B cell (primary cell): ENCODE measurements around the gene ASTN1. TPM values are rescaled to one million over a fixed set of nuclear protein-coding genes. Genes with fewer than 3 reads are reported as not detected.

ENCODE experiments used
- ATAC-seq: fragments of 200-7000 bp; cut with Tn5 transposase; one replicate; pipeline ENCODE4 v1.10.0; 2021; ENCODE audit warnings: low read depth, mild to moderate bottlenecking, moderate number of reproducible peaks, moderate library complexity
- CTCF ChIA-PET: fragments of 350-600 bp; sonication (Branson Sonifier 250); formaldehyde crosslinking; loops from one replicate; lab custom pipeline; 2021; ENCODE audit warnings: antibody characterized with exemption, inconsistent platforms; lab: Charles Lee
- POLR2A ChIA-PET: fragments of 350-600 bp; sonication (Branson Sonifier 250); formaldehyde crosslinking; loops from one replicate; lab custom pipeline; 2021; ENCODE audit warnings: antibody characterized with exemption; lab: Charles Lee
- DNase-seq: peaks from one replicate; pipeline ENCODE4 v3.0.0; 2013
- H2AFZ ChIP-seq: 2 replicates; pipeline ENCODE4 v1.6.1; 2012; ENCODE audit warnings: mild to moderate bottlenecking, low read depth, low read length; ENCODE audit not compliant: insufficient read depth, poor library complexity, severe bottlenecking
- H3K27ac ChIP-seq, 2 donors: 1 replicate in 1 of 2; 2 replicates in 1 of 2; pipeline ENCODE4 v1.5.1; 2012 to 2013; ENCODE audit warnings: low read length in 2 of 2, mild to moderate bottlenecking in 2 of 2, moderate library complexity in 1 of 2
- H3K27me3 ChIP-seq, 4 experiments: fragments of 200-600 bp in 1 of 4; sonication (generic) in 1 of 4; replicated peaks in 1 of 4; 1 replicate in 2 of 4; 2 replicates in 2 of 4; pipeline versions ENCODE4 v1.6.1 to v1.7.0; 2013 to 2016; ENCODE audit warnings: low read length in 3 of 4, mild to moderate bottlenecking in 2 of 4, mixed read lengths in 1 of 4, moderate library complexity in 1 of 4; ENCODE audit not compliant: insufficient read depth in 4 of 4, control insufficient read depth in 3 of 4; ENCODE audit errors: control extremely low read depth in 1 of 4
- H3K36me3 ChIP-seq, 2 experiments: replicated peaks in 1 of 2; 1 replicate in 1 of 2; 2 replicates in 1 of 2; pipeline versions ENCODE4 v1.6.1 to v1.7.1; 2013; ENCODE audit warnings: low read length in 1 of 2; ENCODE audit not compliant: insufficient read depth in 2 of 2, control insufficient read depth in 1 of 2; ENCODE audit errors: control extremely low read depth in 1 of 2, extremely low read depth in 1 of 2
- H3K4me1 ChIP-seq, 2 donors: fragments of 200-600 bp in 1 of 2; sonication (generic) in 1 of 2; 1 replicate in 1 of 2; 2 replicates in 1 of 2; pipeline versions ENCODE4 v1.5.1 to v1.6.1; 2013 to 2017; ENCODE audit warnings: low read length in 2 of 2; ENCODE audit not compliant: control insufficient read depth in 2 of 2, insufficient read depth in 2 of 2
- H3K4me2 ChIP-seq: replicated peaks from 2 replicates; pipeline ENCODE3; 2012; ENCODE audit warnings: mild to moderate bottlenecking, low read depth, low read length; ENCODE audit not compliant: poor library complexity, severe bottlenecking
- H3K4me3 ChIP-seq, 5 experiments: fragments of 200-600 bp in 1 of 5; sonication (generic) in 1 of 5; 1 replicate in 3 of 5; 2 replicates in 2 of 5; pipeline versions ENCODE4 v1.5.1 to v1.7.0; 2011 to 2016; ENCODE audit warnings: low read length in 4 of 5, mild to moderate bottlenecking in 4 of 5, low read depth in 2 of 5, control low read depth in 1 of 5, moderate library complexity in 1 of 5; ENCODE audit not compliant: insufficient read depth in 1 of 5; ENCODE audit errors: control extremely low read depth in 1 of 5, extremely low read depth in 1 of 5
- H3K79me2 ChIP-seq: fragments of 200-600 bp; sonication (generic); one replicate; pipeline ENCODE4 v1.6.0; 2016; ENCODE audit warnings: low read length; ENCODE audit not compliant: control insufficient read depth, insufficient read depth
- H3K9ac ChIP-seq: fragments of 200-600 bp; sonication (generic); 2 replicates; pipeline ENCODE4 v1.6.1; 2017; ENCODE audit warnings: mild to moderate bottlenecking, low read length, moderate library complexity
- H3K9me3 ChIP-seq, 3 donors: one replicate each; pipeline versions ENCODE4 v1.6.1 to v1.7.1; 2013; ENCODE audit warnings: low read length in 2 of 3; ENCODE audit not compliant: control insufficient read depth in 2 of 3, insufficient read depth in 1 of 3; ENCODE audit errors: control extremely low read depth in 1 of 3
- H4K20me1 ChIP-seq: 2 replicates; pipeline ENCODE4 v1.6.0; 2012; ENCODE audit warnings: mild to moderate bottlenecking, low read length; ENCODE audit not compliant: insufficient read depth, control insufficient read depth, poor library complexity, severe bottlenecking
- H3K27ac Mint-ChIP-seq: one replicate; pipeline ENCODE4 v1.8.0; 2021; ENCODE audit warnings: mixed read lengths
- H3K27me3 Mint-ChIP-seq: one replicate; pipeline ENCODE4 v1.8.0; 2021; ENCODE audit warnings: mixed read lengths
- H3K4me1 Mint-ChIP-seq: one replicate; pipeline ENCODE4 v1.8.0; 2021; ENCODE audit warnings: mixed read lengths
- H3K4me3 Mint-ChIP-seq: one replicate; pipeline ENCODE4 v1.8.0; 2021; ENCODE audit warnings: mixed read lengths
- H3K9me3 Mint-ChIP-seq: one replicate; pipeline ENCODE4 v1.8.0; 2022; ENCODE audit warnings: mixed read lengths; ENCODE audit not compliant: insufficient read depth
- CTCF ChIP-seq: fragments of 200-600 bp; IDR thresholded peaks from one replicate; pipeline ENCODE4 v1.8.0; 2022; ENCODE audit warnings: antibody characterized with exemption, mild to moderate bottlenecking
- EZH2 ChIP-seq: IDR thresholded peaks from 2 replicates; pipeline ENCODE4 v1.6.1; 2012; ENCODE audit warnings: borderline replicate concordance, low read depth, mild to moderate bottlenecking, moderate library complexity, low read length; ENCODE audit not compliant: insufficient read depth, poor library complexity, severe bottlenecking
- WGBS: methylation state at CpG from one replicate; pipeline ENCODE4 v1.1.5; 2013; ENCODE audit warnings: missing lambda C conversion rate; ENCODE audit not compliant: insufficient coverage; 5-methylcytosine and 5-hydroxymethylcytosine counted together
- intact Hi-C: fragments of 100-400 bp; cut with micrococcal nuclease; formaldehyde crosslinking; loops from one replicate; pipeline ENCODE4 v1.10.0; 2022
- polyA plus RNA-seq: library from polyadenylated mRNA; depleted of rRNA; stranded (reverse); fragments of >200 nt; gene quantifications from 2 replicates; pipeline ENCODE4 v1.2.3, GENCODE V29; 2012
- total RNA-seq, 2 donors: library from RNA; stranded (reverse); fragments of 120-200 nt in 1 of 2; gene quantifications; 1 replicate in 1 of 2; 2 replicates in 1 of 2; pipeline versions ENCODE4 v1.2.3 to v1.2.4, GENCODE V29; 2013 to 2022

The ASTN1 gene
- total and polyA plus RNA-seq, 2 donors (not counting 1 experiment from before 2014, with no cell fraction given) = not detected

GRCh38 chr1:177116941-177117340 lies 47.6 kb downstream of the ASTN1 start:
- H3K4me1 Mint-ChIP-seq = no peaks in the 10 kb centered on the region
- Histone ChIP-seq H3K4me1 (no peaks in the 10 kb centered on the region), H3K9ac (no peak overlapping the region), H3K9me3 (no peaks in the 10 kb centered on the region), H3K4me2 (no peak overlapping the region), H3K79me2 (no peaks in the 10 kb centered on the region), H3K27ac (no peak overlapping the region), H3K36me3 (no peaks in the 10 kb centered on the region), H3K27me3 (no peaks in the 10 kb centered on the region), H3K4me3 (no peak overlapping the region), H4K20me1 (no peaks in the 10 kb centered on the region), H2AFZ (no peak overlapping the region)
- ATAC-seq (no peak), DNase-seq (no peak)
- no peaks in the 10 kb centered on the region for H3K9me3 Mint-ChIP-seq
- no peak for TF ChIP-seq CTCF
- no peak for TF ChIP-seq EZH2
- H3K27ac Mint-ChIP-seq = no peak overlapping the region
- ChIA-PET POLR2A (no interaction called here), CTCF (no interaction called here)
- H3K4me3 Mint-ChIP-seq = no peak overlapping the region
- peaks cover 14% of the 10 kb centered on the region for H3K27me3 Mint-ChIP-seq
- intact Hi-C loops = no loop called here
- 87% methylated on average over 4 of the region's 4 CpGs for WGBS

GRCh38 chr1:177106614-177107365 lies 57.7 kb downstream of the ASTN1 start:
- no peaks in the 10 kb centered on the region for H3K36me3 ChIP-seq
- no peaks in the 10 kb centered on the region for H3K27me3 ChIP-seq
- H3K9me3 ChIP-seq = no peaks in the 10 kb centered on the region
- ChIA-PET POLR2A (no interaction called here), CTCF (no interaction called here)
- TF ChIP-seq EZH2 (no peak), CTCF (no peak)
- H4K20me1 ChIP-seq = no peaks in the 10 kb centered on the region
- no peak for DNase-seq
- H2AFZ ChIP-seq = no peak overlapping the region
- H3K27ac ChIP-seq = no peak overlapping the region
- Mint-ChIP-seq H3K27me3 (peaks cover 7% of the 10 kb centered on the region), H3K9me3 (no peaks in the 10 kb centered on the region), H3K4me1 (no peaks in the 10 kb centered on the region), H3K27ac (no peak overlapping the region), H3K4me3 (no peak overlapping the region)
- 94% methylated on average over 3 of the region's 4 CpGs for WGBS
- ATAC-seq = no peak
- H3K4me1 ChIP-seq = no peaks in the 10 kb centered on the region
- intact Hi-C loops = no loop called here
- no peak overlapping the region for H3K4me3 ChIP-seq
- no peak overlapping the region for H3K9ac ChIP-seq
- no peak overlapping the region for H3K4me2 ChIP-seq
- H3K79me2 ChIP-seq = no peaks in the 10 kb centered on the region
